DOHH2 (cell line): ENCODE data around the gene MACF1.

Experiments
- H3F3A ChIP-seq: fragments of 200-600 bp; sonication (generic), shearing (Covaris generic); 2 replicates; pipeline ENCODE4 v1.6.0; 2016; ENCODE audit warnings: antibody characterized with exemption, mild to moderate bottlenecking; ENCODE audit not compliant: control insufficient read depth, insufficient read depth
- H3K27ac ChIP-seq: fragments of 200-600 bp; sonication (generic); 2 replicates; pipeline ENCODE4 v1.5.1; 2014; ENCODE audit warnings: low read depth, mild to moderate bottlenecking, low read length, moderate library complexity
- H3K27me3 ChIP-seq: fragments of 200-600 bp; sonication (generic); 2 replicates; pipeline ENCODE4 v1.6.1; 2014; ENCODE audit warnings: mild to moderate bottlenecking, low read length, mixed read lengths; ENCODE audit not compliant: control insufficient read depth
- H3K36me3 ChIP-seq: fragments of 200-600 bp; sonication (generic); 2 replicates; pipeline ENCODE4 v1.6.1; 2014; ENCODE audit warnings: mild to moderate bottlenecking, low read length, moderate library complexity, mixed read lengths; ENCODE audit not compliant: control insufficient read depth
- H3K4me1 ChIP-seq: fragments of 200-600 bp; sonication (generic); 2 replicates; pipeline ENCODE4 v1.6.1; 2014; ENCODE audit warnings: mild to moderate bottlenecking, low read length, mixed read lengths; ENCODE audit not compliant: control insufficient read depth
- H3K4me2 ChIP-seq: fragments of 200-600 bp; sonication (generic); 2 replicates; pipeline ENCODE4 v1.6.0; 2014; ENCODE audit warnings: mild to moderate bottlenecking, low read length, moderate library complexity
- H3K4me3 ChIP-seq: fragments of 200-600 bp; sonication (generic); 2 replicates; pipeline ENCODE4 v1.5.1; 2014; ENCODE audit warnings: mild to moderate bottlenecking, low read length, mixed read lengths
- H3K79me2 ChIP-seq: fragments of 200-600 bp; sonication (generic); 2 replicates; pipeline ENCODE4 v1.6.1; 2014; ENCODE audit warnings: mild to moderate bottlenecking, low read length, mixed read lengths; ENCODE audit not compliant: control insufficient read depth
- H3K9me2 ChIP-seq: fragments of 200-600 bp; sonication (generic); replicated peaks from 2 replicates; pipeline ENCODE4 v1.6.1; 2014; ENCODE audit warnings: mild to moderate bottlenecking, low read length, mixed read lengths; ENCODE audit not compliant: control insufficient read depth
- H3K9me3 ChIP-seq: fragments of 200-600 bp; sonication (generic); 2 replicates; pipeline ENCODE4 v1.6.1; 2014; ENCODE audit warnings: antibody characterized with exemption, low read length, mixed read lengths; ENCODE audit not compliant: control insufficient read depth, insufficient read depth
- H4K20me1 ChIP-seq: fragments of 200-600 bp; sonication (generic); 2 replicates; pipeline ENCODE4 v1.6.0; 2014; ENCODE audit warnings: low read depth, mild to moderate bottlenecking, antibody characterized with exemption, low read length, moderate library complexity; ENCODE audit not compliant: control insufficient read depth, insufficient read depth
- CTCF ChIP-seq: fragments of 200-600 bp; sonication (generic); IDR thresholded peaks from one replicate; pipeline ENCODE4 v1.5.1; 2014; ENCODE audit warnings: antibody characterized with exemption, mild to moderate bottlenecking, low read depth, low read length; ENCODE audit not compliant: poor library complexity, severe bottlenecking
- EZH2phosphoT487 ChIP-seq: fragments of 200-600 bp; sonication (generic); IDR thresholded peaks from 2 replicates; pipeline ENCODE4 v1.6.1; 2017; ENCODE audit warnings: borderline replicate concordance, mild to moderate bottlenecking, antibody characterized with exemption, low read length, moderate library complexity, mixed read lengths

The MACF1 gene

GRCh38 chr1:39216771-39217170 lies 12.3 kb downstream of the MACF1 start:
- no peaks in the 10 kb centered on the region for H3K9me3 ChIP-seq
- H3K27ac ChIP-seq: peak overlapping the region; percentile 64
- TF ChIP-seq CTCF (no peak), EZH2phosphoT487 (no peak)
- H3K79me2 ChIP-seq: peaks cover 42% of the 10 kb centered on the region
- peaks cover 24% of the 10 kb centered on the region for H3F3A ChIP-seq
- no peaks in the 10 kb centered on the region for H3K27me3 ChIP-seq
- H3K36me3 ChIP-seq: 0 out of 2 replicates have a peak, but pooled peaks cover 4% of the 10 kb centered on the region
- peak overlapping the region; percentile 84 for H3K4me2 ChIP-seq
- H4K20me1 ChIP-seq: no peaks in the 10 kb centered on the region
- H3K9me2 ChIP-seq: no peaks in the 10 kb centered on the region
- peaks cover 45% of the 10 kb centered on the region for H3K4me1 ChIP-seq
- H3K4me3 ChIP-seq: peak overlapping the region; percentile 73

- H3K79me2 ChIP-seq: peaks cover 53% of the 10 kb centered on the region
Measured at GRCh38 chr1:39220891-39221870, 16.7 kb downstream of the MACF1 start.

GRCh38 chr1:39224295-39224829 lies 19.9 kb downstream of the MACF1 start:
- no peak overlapping the region for H3K27ac ChIP-seq
- no peaks in the 10 kb centered on the region for H3K27me3 ChIP-seq
- H3K9me2 ChIP-seq: no peaks in the 10 kb centered on the region
- H3K9me3 ChIP-seq: no peaks in the 10 kb centered on the region
- H3K4me2 ChIP-seq: no peak overlapping the region
- no peak for TF ChIP-seq EZH2phosphoT487
- no peak for TF ChIP-seq CTCF
- H4K20me1 ChIP-seq: no peaks in the 10 kb centered on the region
- no peaks in the 10 kb centered on the region for H3F3A ChIP-seq
- H3K36me3 ChIP-seq: 0 out of 2 replicates have a peak, but pooled peaks cover 1% of the 10 kb centered on the region
- peaks cover 31% of the 10 kb centered on the region for H3K79me2 ChIP-seq
- H3K4me1 ChIP-seq: no peaks in the 10 kb centered on the region
- H3K4me3 ChIP-seq: no peak overlapping the region

More at GRCh38 chr1:39220891-39221870, 16.7 kb downstream of the MACF1 start:
- no peak for TF ChIP-seq EZH2phosphoT487
- Histone ChIP-seq H4K20me1 (no peaks in the 10 kb centered on the region), H3K4me3 (no peak overlapping the region), H3K27me3 (no peaks in the 10 kb centered on the region), H3K4me2 (no peak overlapping the region), H3K27ac (no peak overlapping the region), H3K9me2 (no peaks in the 10 kb centered on the region), H3F3A (no peaks in the 10 kb centered on the region; the same call in 1 of the 2 replicates), H3K36me3 (0 out of 2 replicates have a peak, but pooled peaks cover 4% of the 10 kb centered on the region), H3K9me3 (no peaks in the 10 kb centered on the region), H3K4me1 (peaks cover 20% of the 10 kb centered on the region)
